HT1080 (cell line): ENCODE data around the gene FKBP1C. TPM values are rescaled to one million over a fixed set of nuclear protein-coding genes. Genes with fewer than 3 reads are reported as not detected.

Experiments
- DNase-seq: peaks from one replicate; pipeline ENCODE4 v3.0.0-alpha.2; 2015; ENCODE audit warnings: low read depth
- small RNA-seq: library from RNA; depleted of rRNA; stranded (forward); fragments of <200 nt; gene quantifications from one replicate; pipeline ENCODE3, GENCODE V24; 2014
- total RNA-seq: library from RNA; depleted of rRNA; stranded (reverse); fragments of >200 nt; shearing (Covaris generic); gene quantifications from 2 replicates; pipeline ENCODE4 v1.2.3, GENCODE V29; 2014; rRNA removed

The FKBP1C gene
- total RNA-seq, 1 experiment from 2014 or later = 0.69 TPM

- DNase-seq = no peak
Measured at GRCh38 chr6:63261820-63262219, 50.6 kb downstream of the FKBP1C start.

Small RNAs within 50 kb of the gene (small RNA-seq; reads per million reads assigned to genes)
- gene SPTLC1P3 = not detected

Other genes with a start within 250 kb of the FKBP1C start
- gene LGSN, start 108.5 kb downstream of the FKBP1C start, total RNA-seq = not detected in 2 replicates